HG02870 (cell line): ENCODE measurements around the gene PLEKHA7.
"Not testable (repeated sequence)": the region's sequence is repeated elsewhere in the genome, so short reads cannot be mapped to it uniquely, and the experiment has no call there.

Source experiments
- ATAC-seq: cut with Tn5 transposase; IDR thresholded peaks from one replicate; pipeline ENCODE4 v1.9.1; 2021; ENCODE audit warnings: mild to moderate bottlenecking, moderate library complexity; ENCODE audit not compliant: unreplicated experiment

PLEKHA7 gene

GRCh38 chr11:16979703-16980622 is 34.3 kb downstream of the PLEKHA7 start:
- no peak for ATAC-seq

DNA sequence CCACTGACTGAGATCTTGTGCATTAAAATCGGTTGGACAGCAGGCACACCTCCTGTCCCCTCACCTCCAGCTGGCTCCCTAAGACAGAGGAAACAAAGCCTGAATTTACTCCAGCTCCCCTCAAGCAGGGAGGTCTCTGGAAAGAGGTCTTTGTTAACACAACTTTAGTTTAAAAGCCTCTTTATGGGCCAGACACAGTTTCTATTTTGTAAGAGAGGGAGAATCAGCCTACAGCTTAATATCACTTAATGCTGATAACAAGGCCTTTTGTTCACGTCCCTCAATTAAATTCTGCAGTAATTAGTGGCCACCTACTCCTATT is 36.3 kb downstream of the PLEKHA7 start:
- no peak for ATAC-seq

DNA sequence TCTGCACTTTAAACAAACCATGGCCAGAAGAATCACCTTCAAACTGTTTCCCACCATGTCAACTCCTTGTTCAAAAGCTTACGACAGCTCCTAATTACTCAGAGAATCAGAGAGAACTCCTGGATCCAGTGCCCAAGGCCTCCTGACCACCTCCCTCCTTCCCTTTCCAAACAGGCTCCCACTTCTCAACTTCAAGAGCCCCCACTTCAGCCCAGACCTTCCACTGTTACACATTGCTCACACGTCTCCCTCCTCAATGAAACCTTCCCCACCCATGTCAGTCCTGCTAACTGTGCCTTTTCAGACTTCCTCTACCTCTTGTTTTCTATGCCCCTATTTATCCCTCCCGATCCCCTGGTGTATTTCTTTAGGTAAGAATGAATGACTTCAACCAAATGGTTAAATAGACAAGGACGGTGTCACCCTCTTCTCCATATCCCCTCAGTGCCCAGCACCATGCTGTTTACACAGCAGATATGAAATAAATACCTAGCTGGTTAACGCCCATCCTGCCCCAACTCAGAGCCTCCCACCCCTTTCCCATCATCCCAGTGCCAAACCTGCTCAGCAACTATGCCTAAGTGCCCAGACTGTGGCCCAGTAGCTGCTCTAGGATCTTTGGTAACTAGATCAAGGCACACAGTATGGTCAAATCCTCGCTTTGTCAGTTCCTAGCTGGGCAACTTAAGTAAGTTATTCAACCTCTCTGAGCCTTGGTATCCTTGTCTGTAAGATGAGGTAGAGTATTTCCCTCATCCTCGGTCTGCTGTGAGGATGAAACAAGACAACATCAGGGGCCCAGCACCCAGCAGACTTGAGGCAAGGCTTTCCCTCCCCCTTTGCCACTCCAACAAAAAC is 36.8 kb downstream of the PLEKHA7 start:
- no peak for ATAC-seq

DNA sequence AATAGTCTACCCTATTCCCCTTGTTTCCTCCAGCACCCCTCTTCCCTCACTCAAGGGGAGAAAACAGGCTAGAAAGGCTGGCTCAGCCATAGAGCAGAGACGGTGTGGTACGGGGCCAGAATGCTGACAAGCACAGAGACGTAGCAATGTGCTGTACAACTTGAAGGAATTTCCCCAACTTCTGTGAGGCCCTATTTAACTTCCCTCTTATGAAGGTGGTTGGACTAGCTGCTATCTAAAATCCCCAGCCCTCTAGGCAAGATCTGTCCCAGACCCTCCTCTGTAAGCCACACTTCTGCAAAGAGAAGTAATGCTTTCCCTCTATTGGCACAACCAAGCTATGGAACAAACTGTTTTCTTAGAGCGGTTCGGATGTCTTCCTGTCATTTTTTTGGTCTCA is 37.8 kb downstream of the PLEKHA7 start:
- ATAC-seq = no peak

- ATAC-seq = no peak
Observed at GRCh38 chr11:16975906-16976305, 38.3 kb downstream of the PLEKHA7 start.

DNA sequence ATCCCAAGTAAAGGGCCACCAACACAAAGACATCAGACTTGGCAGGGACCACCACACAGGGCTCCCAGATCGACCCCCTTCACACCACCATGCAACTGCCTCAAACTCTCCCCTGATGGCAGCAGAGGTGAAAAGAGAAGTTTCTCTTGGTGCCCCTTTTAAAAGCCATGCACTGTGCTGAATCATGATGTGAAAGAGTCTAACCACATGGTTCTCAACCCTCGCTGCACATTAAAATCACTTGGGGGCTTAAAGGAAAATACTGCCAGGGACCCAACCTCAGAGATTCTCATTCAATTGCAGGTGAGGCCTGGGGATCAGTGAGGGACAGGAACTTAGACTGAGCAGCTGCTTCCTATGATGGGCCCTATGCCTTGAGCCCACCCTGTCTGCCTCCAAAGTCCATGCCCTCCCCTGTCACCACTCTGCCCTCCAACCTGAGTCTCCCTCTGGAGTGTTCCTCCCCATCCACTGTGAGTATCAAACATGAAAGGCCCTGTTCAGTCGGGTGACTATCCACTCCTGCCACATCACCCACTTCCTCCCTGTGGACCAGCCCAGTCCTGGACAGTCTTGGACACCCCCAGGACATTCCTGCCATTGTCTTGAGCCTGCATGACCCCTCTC is 40.8 kb downstream of the PLEKHA7 start:
- no peak for ATAC-seq

GRCh38 chr11:16969010-16969999 is 44.9 kb downstream of the PLEKHA7 start:
- no peak for ATAC-seq

- no peak for ATAC-seq
Observed at GRCh38 chr11:16968196-16968595, 46.0 kb downstream of the PLEKHA7 start.

DNA sequence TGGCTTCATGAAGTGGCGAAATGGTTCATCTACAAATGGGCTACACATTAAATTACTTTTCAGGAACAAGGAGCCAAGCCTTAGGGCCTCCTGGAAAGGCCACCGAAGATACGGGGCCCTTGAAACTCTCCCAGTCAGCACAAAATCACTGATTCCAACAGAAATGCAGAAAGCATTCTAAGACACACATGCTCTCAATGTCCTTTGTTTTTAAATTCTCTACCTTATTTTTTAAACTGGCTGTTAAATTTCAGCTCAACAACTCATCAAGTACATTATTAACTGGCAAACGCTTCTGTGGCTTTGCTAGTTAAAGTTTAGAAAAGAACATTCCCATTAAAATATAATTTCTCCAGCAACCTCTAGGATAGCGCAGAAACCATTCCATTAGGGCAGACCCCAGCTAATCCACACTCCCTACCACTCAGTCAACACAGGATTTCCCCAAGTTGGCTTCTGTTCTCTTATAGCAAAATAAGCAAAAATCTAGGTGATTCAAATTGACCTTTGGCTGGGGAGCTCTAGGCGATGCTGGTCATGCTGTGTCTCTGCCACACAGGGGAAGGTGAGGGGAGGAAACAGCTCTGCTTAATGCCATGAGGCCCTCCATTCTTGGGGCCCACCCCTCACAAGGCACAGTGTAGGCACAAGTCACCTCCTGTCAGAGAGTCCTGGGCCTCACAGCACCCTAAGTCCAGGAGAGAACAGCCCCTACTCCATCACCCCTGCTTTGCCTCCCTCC is 47.1 kb downstream of the PLEKHA7 start:
- ATAC-seq = no peak

GRCh38 chr11:16964501-16964900 is 49.7 kb downstream of the PLEKHA7 start:
- ATAC-seq = no peak

DNA sequence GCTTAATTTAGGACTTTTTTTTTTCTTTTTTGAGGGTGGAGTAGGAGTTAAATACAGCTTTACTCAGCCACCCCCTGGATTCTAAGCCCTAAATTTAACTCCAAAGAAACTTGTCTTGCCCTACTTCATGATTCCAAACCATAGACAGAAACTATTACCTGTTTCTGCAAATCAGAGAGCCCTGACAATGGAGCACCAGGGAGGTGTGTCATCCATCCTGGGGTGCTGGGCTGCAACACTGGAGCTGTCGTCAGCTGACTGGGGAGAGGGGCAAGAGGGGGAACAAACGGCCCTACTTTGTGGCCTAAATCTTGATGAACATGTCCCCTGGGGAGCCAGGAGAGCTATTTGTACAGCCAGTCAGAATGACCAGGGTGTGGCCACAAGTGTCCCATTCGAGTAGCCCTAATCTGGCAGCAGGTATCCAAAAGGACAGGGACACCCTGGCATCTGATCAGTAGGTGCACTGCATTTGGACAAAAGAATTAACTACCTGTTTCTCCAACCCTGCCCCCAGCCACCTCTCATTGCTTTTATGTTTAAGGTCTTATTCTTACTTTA is 50.8 kb downstream of the PLEKHA7 start:
- ATAC-seq = no peak

DNA sequence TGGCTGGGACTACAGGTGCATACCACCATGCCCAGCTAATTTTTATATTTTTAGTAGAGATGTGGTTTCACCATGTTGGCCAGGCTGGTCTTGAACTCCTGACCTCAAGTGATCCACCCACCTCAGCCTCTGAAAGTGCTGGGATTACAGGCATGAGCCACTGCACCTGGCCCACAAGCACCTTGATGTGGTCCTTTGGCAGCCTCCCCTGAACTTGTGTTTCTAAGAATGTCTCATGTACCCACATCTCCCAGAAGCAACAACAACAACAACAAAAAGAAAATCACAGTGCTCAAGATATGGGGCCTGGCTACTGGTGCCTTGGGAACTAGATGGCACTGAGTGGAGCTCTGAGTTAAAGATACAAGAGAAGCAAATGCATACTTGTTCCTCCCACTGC is 51.6 kb downstream of the PLEKHA7 start:
- ATAC-seq = not testable (repeated sequence)

DNA sequence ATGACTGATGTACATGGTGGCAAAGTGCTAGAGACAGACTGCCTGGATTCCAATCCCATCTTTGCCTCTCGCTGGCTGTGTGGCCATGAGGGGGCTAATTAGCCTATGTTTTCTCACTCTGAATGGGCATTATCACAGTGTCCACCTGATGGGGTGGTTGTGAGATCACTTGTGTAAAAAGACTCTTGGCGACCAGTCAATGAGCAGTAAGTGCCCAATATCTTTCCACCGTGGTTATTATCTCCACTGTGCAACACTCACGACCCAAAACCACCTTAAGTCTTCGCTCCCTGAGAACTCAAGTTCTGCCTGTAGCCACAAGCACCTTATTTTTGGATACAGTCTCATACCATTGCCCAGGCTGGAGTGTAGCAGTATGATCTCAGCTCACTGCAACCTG is 52.1 kb downstream of the PLEKHA7 start:
- ATAC-seq = no peak

- no peak for ATAC-seq
Observed at GRCh38 chr11:16960250-16960649, 54.0 kb downstream of the PLEKHA7 start.

GRCh38 chr11:16959602-16960001 is 54.6 kb downstream of the PLEKHA7 start:
- no peak for ATAC-seq

GRCh38 chr11:16958833-16959232 is 55.4 kb downstream of the PLEKHA7 start:
- ATAC-seq = no peak

DNA sequence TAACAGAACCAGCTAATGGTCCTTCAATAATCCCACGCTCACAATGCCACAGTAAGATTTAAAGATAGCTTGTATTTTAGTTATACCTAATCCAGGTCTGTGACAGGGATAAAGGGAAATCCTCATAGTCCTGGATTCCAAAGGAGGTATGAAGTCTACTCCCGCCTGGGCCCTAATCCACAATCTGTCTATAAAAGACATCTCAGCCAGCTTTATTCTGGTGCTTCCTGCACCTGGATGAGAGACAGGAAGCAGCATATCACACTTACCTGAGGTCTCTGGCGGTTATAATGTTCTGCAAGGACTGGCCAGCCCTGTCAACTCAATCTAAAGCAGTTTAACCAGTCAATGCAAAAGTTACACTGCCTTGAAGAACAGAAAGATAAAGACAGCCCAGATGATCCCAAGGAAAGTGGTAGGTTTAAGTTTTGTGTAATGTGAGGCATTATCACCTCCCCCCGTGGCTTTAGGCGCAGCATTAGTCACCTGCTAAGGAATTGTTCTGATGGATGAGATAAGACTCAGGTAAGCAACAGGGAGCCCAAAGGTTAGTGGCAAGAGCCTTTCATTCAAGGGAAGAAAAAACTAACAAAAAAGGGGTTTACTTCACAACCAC is 57.6 kb downstream of the PLEKHA7 start:
- ATAC-seq = no peak

DNA sequence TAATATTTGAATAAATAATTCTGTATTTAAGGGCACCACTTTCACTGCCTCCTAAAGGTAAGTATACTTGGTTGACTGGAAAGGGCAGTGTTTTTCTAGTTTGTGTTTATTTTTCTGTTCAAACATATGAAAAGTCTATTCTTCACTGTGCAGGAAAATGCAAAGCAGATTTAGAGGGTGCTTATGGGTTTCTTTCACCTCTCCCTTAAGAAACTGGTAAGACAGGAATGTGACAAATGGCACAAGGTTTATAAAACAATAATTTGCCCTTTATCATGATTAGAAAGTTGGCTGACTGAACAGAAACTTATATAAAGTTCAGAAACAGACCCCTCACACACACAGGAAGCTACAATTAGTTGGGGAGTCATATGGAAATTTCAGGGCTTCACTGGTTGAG is 60.6 kb downstream of the PLEKHA7 start:
- no peak for ATAC-seq
